PC-9 (cell line): ENCODE measurements around the gene TNK1. TPM values are rescaled to one million over a fixed set of nuclear protein-coding genes. Genes with fewer than 3 reads are reported as not detected.

Experiments used
- BruUV-seq: library from RNA; stranded (reverse); fragments of 400-500 nt; replicated peaks from 2 replicates; lab custom pipeline; 2021; lab: Mats Ljungman, UMichigan
- CTCF ChIA-PET: fragments of 300-600 bp; sonication (Branson Sonifier 250); formaldehyde crosslinking; loops from one replicate; lab custom pipeline; 2022; ENCODE audit warnings: antibody characterized with exemption; lab: Charles Lee
- POLR2A ChIA-PET: fragments of 300-600 bp; sonication (Branson Sonifier 250); formaldehyde crosslinking; loops from one replicate; lab custom pipeline; 2022; ENCODE audit warnings: antibody characterized with exemption; ENCODE audit not compliant: unreplicated experiment; lab: Charles Lee
- DNase-seq, 2 experiments: peaks; one replicate each; pipeline versions ENCODE4 v3.0.0 to v3.0.0-alpha.2; 2015 to 2022; ENCODE audit warnings: mixed read lengths in 1 of 2
- H2AFZ ChIP-seq: fragments of 200-600 bp; sonication (generic); 2 replicates; pipeline ENCODE4 v1.8.1; 2017; ENCODE audit warnings: antibody characterized with exemption
- H3F3A ChIP-seq: fragments of 200-600 bp; sonication (generic); 2 replicates; pipeline ENCODE4 v1.8.1; 2017; ENCODE audit warnings: antibody characterized with exemption, mild to moderate bottlenecking, low read depth; ENCODE audit not compliant: insufficient read depth
- H3K27ac ChIP-seq: fragments of 200-600 bp; sonication (generic); 2 replicates; pipeline ENCODE4 v1.6.1; 2016; ENCODE audit warnings: mixed run types
- H3K27me3 ChIP-seq: fragments of 200-600 bp; sonication (generic); 2 replicates; pipeline ENCODE4 v1.6.1; 2016; ENCODE audit warnings: low read depth, mixed run types; ENCODE audit not compliant: insufficient read depth
- H3K36me3 ChIP-seq: fragments of 200-600 bp; sonication (generic); 2 replicates; pipeline ENCODE4 v1.6.1; 2016; ENCODE audit warnings: low read depth, mixed run types
- H3K4me1 ChIP-seq: fragments of 200-600 bp; sonication (generic); replicated peaks from 2 replicates; pipeline ENCODE4 v1.6.1; 2016; ENCODE audit warnings: mixed run types; ENCODE audit not compliant: insufficient read depth
- H3K4me2 ChIP-seq: fragments of 200-600 bp; sonication (generic); 2 replicates; pipeline ENCODE4 v1.6.1; 2017; ENCODE audit warnings: mixed run types
- H3K4me3 ChIP-seq: fragments of 200-600 bp; sonication (generic); 2 replicates; pipeline ENCODE4 v1.6.1; 2016; ENCODE audit warnings: mixed run types
- H3K79me2 ChIP-seq: fragments of 200-600 bp; sonication (generic); 2 replicates; pipeline ENCODE4 v1.6.1; 2017; ENCODE audit warnings: low read depth, mixed run types
- H3K9me2 ChIP-seq: fragments of 200-600 bp; sonication (generic); 2 replicates; pipeline ENCODE4 v1.8.1; 2017; ENCODE audit warnings: mild to moderate bottlenecking; ENCODE audit not compliant: insufficient read depth
- H3K9me3 ChIP-seq: fragments of 200-600 bp; sonication (generic); 2 replicates; pipeline ENCODE4 v1.8.1; 2016; ENCODE audit warnings: low read depth; ENCODE audit not compliant: insufficient read depth
- H4K20me1 ChIP-seq: fragments of 200-600 bp; sonication (generic); 2 replicates; pipeline ENCODE4 v1.8.1; 2017; ENCODE audit not compliant: insufficient read depth
- EZH2 ChIP-seq: fragments of 200-600 bp; sonication (generic); IDR thresholded peaks from 2 replicates; pipeline ENCODE4 v1.8.0; 2017; ENCODE audit warnings: antibody characterized with exemption, low read depth
- intact Hi-C: fragments of 100-400 bp; cut with micrococcal nuclease; formaldehyde crosslinking; loops from one replicate; pipeline ENCODE4 v1.10.0; 2022; ENCODE audit not compliant: unreplicated experiment
- total RNA-seq: library from RNA; stranded (reverse); gene quantifications from 2 replicates; pipeline ENCODE4 v1.2.3, GENCODE V29; 2021
- TF ChIP-seq, protein P1 (sequence below): fragments of 200-600 bp; sonication (generic); conservative IDR thresholded peaks from 2 replicates; pipeline ENCODE4 v1.6.1; 2017; ENCODE audit warnings: mixed run types, antibody characterized with exemption, mild to moderate bottlenecking, moderate library complexity

The TNK1 gene
- total RNA-seq, 1 experiment from 2014 or later, result 18.8 TPM

GRCh38 chr17:7384489-7385081 is 3.7 kb downstream of the TNK1 start:
- Histone ChIP-seq H3K9me2 (no peaks in the 10 kb centered on the region), H3K4me3 (no peak overlapping the region), H3K4me1 (no peaks in the 10 kb centered on the region), H3K36me3 (no peaks in the 10 kb centered on the region), H3K27me3 (no peaks in the 10 kb centered on the region), H4K20me1 (no peaks in the 10 kb centered on the region), H3K4me2 (no peak overlapping the region), H3F3A (no peaks in the 10 kb centered on the region), H3K27ac (no peak overlapping the region), H3K79me2 (0 out of 2 replicates have a peak, but pooled peaks cover 4% of the 10 kb centered on the region), H3K9me3 (no peaks in the 10 kb centered on the region), H2AFZ (no peak overlapping the region)
- ChIA-PET POLR2A (interaction anchor here (0.6 kb wide), 1 partner anchor 59 kb away, joined by 3 read pairs; no protein-coding TSS in a partner anchor), CTCF (interaction anchor here (0.6 kb wide), 1 partner anchor 16 kb away, joined by 3 read pairs; no protein-coding TSS in a partner anchor)
- no peak for DNase-seq
- BruUV-seq, result no TSS peak
- intact Hi-C loops, result no loop called here
- TF ChIP-seq EZH2, result no peak

GRCh38 chr17:7388856-7389255 is 8.0 kb downstream of the TNK1 start:
- POLR2A ChIA-PET, result interaction anchor here (0.7 to 1.4 kb wide), 3 partner anchors 12 to 46 kb away, joined by 4 to 10 read pairs (median 6); partner anchors contain the start of genes TMEM102 and TMEM256

DNA sequence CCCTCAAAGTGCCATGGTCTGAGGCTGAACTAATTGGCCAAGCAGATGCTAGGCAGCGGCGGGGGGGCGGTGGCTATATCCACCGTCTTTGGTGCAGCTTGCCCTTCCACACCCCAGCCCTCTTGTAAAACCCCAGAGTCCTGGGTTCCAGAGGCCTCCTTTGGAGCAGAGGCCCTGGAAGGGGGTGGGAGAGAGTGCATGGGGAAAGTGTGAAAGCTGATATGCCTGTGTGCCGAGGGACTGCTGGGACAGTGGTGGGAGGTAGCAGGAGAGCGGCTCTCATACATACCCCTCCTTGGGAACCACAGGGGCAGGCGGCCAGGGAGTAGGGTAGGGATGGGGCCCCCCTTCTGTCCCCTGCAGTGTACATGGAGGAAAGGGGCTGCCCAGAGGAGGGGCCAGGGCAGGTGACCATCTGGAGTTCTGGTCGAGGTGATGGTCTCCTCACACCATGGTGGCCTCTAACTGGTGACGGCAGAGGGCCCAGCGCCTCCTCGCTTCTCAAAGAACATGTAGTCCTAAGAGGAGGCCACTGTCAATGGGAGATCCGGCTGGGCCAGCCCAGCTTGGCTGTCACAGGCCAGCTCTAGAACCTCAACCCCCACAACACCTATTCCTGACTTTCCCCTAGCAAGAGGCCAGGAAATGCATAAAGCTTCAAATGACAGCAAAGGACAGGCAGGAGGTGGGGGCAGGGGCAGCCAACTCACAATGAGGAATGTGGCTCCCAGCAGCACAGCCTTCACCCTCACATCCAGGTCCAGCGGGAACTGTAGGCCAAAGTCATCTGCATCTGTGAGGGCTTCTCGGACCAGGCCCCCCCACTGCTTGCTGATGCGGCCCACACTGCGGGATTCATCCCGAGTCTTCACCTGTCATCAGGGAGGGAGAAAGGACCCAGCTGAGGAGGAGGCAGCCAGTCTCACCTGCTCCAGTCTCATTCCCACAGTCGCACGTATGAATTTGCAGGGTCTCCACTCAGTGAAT is 9.3 kb downstream of the TNK1 start:
- no peak for DNase-seq
- CTCF ChIA-PET, result no interaction called here
- POLR2A ChIA-PET, result interaction anchor here (0.6 kb wide), 1 partner anchor 14 kb away, joined by 7 read pairs; the partner anchor contains the start of gene TMEM256
- H3K4me2 ChIP-seq, result no peak overlapping the region
- no peak overlapping the region for H2AFZ ChIP-seq
- no peaks in the 10 kb centered on the region for H3K79me2 ChIP-seq
- no TSS peak for BruUV-seq
- H3K36me3 ChIP-seq, result no peaks in the 10 kb centered on the region
- 0 out of 2 replicates have a peak, but pooled peaks cover 3% of the 10 kb centered on the region for H3K4me1 ChIP-seq
- TF ChIP-seq EZH2, result no peak
- TF ChIP-seq, protein P1, sequence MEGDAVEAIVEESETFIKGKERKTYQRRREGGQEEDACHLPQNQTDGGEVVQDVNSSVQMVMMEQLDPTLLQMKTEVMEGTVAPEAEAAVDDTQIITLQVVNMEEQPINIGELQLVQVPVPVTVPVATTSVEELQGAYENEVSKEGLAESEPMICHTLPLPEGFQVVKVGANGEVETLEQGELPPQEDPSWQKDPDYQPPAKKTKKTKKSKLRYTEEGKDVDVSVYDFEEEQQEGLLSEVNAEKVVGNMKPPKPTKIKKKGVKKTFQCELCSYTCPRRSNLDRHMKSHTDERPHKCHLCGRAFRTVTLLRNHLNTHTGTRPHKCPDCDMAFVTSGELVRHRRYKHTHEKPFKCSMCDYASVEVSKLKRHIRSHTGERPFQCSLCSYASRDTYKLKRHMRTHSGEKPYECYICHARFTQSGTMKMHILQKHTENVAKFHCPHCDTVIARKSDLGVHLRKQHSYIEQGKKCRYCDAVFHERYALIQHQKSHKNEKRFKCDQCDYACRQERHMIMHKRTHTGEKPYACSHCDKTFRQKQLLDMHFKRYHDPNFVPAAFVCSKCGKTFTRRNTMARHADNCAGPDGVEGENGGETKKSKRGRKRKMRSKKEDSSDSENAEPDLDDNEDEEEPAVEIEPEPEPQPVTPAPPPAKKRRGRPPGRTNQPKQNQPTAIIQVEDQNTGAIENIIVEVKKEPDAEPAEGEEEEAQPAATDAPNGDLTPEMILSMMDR, result no peak
- no peaks in the 10 kb centered on the region for H3K9me2 ChIP-seq
- H3K4me3 ChIP-seq, result no peak overlapping the region
- H3K9me3 ChIP-seq, result no peaks in the 10 kb centered on the region
- intact Hi-C loops, result no loop called here
- H3K27me3 ChIP-seq, result no peaks in the 10 kb centered on the region
- peaks cover 4% of the 10 kb centered on the region; the same call in 1 of the 2 replicates for H3F3A ChIP-seq
- no peak overlapping the region for H3K27ac ChIP-seq
- H4K20me1 ChIP-seq, result no peaks in the 10 kb centered on the region

More at GRCh38 chr17:7388856-7389255, 8.0 kb downstream of the TNK1 start:
- intact Hi-C loops, result no loop called here
- Histone ChIP-seq H3K27ac (no peak overlapping the region), H3K9me2 (no peaks in the 10 kb centered on the region), H3K4me3 (no peak overlapping the region), H3K4me2 (no peak overlapping the region), H3K27me3 (no peaks in the 10 kb centered on the region), H3K4me1 (no peaks in the 10 kb centered on the region), H3K79me2 (no peaks in the 10 kb centered on the region), H3K9me3 (no peaks in the 10 kb centered on the region), H4K20me1 (no peaks in the 10 kb centered on the region), H3F3A (no peaks in the 10 kb centered on the region), H3K36me3 (no peaks in the 10 kb centered on the region), H2AFZ (no peak overlapping the region)
- CTCF ChIA-PET, result no interaction called here
- no TSS peak for BruUV-seq
- TF ChIP-seq EZH2, result no peak
- TF ChIP-seq, protein P1, result no peak
- DNase-seq, result no peak
